GM10248 (cell line): ENCODE results near the gene NNMT.

ENCODE experiments used
- CTCF ChIA-PET: fragments of 300-600 bp; sonication (Branson Sonifier 250); formaldehyde crosslinking; extraction: SDS; loops from one replicate; lab custom pipeline; 2021; ENCODE audit warnings: antibody characterized with exemption; lab: Yijun Ruan, JAX
- POLR2A ChIA-PET: fragments of 350-650 bp; sonication (Branson Sonifier 250); formaldehyde crosslinking; extraction: SDS; loops from one replicate; lab custom pipeline; 2020; ENCODE audit warnings: antibody characterized with exemption; lab: Yijun Ruan, JAX
- DNase-seq: peaks from one replicate; pipeline ENCODE4 v3.0.0; 2012; ENCODE audit errors: extremely low spot score
- TF ChIP-seq, protein P1 (sequence below): IDR thresholded peaks from 2 replicates; pipeline ENCODE4 v1.5.1; 2012; ENCODE audit warnings: mild to moderate bottlenecking, low read depth; ENCODE audit errors: extremely low read depth, missing control alignments, control extremely low read depth

The NNMT gene

DNA sequence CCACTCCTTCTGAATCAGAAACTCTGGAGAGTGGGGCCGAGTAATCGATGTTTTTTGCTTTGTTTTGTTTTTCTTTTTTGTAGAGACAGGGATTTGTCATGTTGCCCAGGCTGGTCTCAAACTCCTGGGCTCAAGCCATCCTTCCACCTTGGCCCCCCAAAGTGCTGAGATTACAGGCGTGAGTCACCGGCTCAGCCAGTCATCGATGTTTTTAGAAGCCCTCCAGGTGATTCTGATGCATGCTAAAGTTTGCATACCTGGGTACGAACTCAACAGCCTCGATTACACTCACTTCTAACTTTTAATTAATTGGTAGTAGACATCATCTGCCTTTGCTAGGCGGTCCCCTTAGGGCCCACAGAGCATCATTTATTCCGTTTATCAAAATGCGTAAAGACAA is 53.8 kb downstream of the NNMT start:
- no peak for DNase-seq
- ChIA-PET POLR2A (no interaction called here), CTCF (no interaction called here)
- TF ChIP-seq, protein P1, sequence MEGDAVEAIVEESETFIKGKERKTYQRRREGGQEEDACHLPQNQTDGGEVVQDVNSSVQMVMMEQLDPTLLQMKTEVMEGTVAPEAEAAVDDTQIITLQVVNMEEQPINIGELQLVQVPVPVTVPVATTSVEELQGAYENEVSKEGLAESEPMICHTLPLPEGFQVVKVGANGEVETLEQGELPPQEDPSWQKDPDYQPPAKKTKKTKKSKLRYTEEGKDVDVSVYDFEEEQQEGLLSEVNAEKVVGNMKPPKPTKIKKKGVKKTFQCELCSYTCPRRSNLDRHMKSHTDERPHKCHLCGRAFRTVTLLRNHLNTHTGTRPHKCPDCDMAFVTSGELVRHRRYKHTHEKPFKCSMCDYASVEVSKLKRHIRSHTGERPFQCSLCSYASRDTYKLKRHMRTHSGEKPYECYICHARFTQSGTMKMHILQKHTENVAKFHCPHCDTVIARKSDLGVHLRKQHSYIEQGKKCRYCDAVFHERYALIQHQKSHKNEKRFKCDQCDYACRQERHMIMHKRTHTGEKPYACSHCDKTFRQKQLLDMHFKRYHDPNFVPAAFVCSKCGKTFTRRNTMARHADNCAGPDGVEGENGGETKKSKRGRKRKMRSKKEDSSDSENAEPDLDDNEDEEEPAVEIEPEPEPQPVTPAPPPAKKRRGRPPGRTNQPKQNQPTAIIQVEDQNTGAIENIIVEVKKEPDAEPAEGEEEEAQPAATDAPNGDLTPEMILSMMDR, result no peak

GRCh38 chr11:114353443-114353842 is 57.2 kb downstream of the NNMT start:
- CTCF ChIA-PET, result no interaction called here
- POLR2A ChIA-PET, result no interaction called here
- DNase-seq, result no peak

DNA sequence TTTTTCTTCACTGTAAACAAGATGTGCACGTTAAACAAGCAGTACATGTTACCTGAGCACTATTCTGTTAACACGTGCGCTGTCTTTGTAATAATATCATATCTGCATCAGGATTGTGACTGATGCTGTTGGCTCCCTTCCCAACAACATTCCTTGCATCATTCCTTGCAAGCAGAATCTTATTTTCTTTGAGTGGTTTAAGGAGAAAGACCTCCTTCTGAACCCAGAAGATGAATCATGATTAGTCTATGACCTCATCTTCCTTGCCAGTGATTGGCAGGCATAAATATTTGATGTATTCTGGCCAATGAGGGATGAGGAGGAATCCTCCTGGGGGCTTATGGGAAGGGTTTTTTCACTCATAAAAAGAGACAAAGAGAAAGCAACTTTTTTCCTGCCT is 57.9 kb downstream of the NNMT start:
- POLR2A ChIA-PET, result no interaction called here
- no peak for DNase-seq
- TF ChIP-seq, protein P1, result no peak
- CTCF ChIA-PET, result no interaction called here

More at GRCh38 chr11:114353443-114353842, 57.2 kb downstream of the NNMT start:
- TF ChIP-seq, protein P1, result no peak

DNA sequence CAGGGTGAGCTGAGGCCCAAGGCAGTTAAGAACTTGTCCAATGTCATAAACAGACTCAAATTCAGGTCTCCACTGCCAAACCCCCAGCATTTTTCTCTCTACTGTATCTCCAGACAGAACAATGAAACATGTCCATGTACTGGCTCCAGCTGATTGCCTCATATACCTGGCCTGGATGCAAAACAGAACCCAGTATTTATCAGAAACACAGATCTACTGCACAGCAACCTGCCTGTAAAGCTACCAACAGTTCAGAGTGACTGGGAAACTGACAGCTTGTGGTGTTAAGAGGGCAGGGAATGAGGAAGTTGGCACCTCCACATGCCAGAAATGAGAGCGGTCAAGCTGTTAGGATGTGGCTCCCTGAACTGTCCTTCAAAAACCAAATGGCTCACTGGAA is 62.5 kb downstream of the NNMT start:
- no peak for DNase-seq
- CTCF ChIA-PET, result interaction anchor here (1.3 kb wide), 1 partner anchor 18 kb away, joined by 3 read pairs; no protein-coding TSS in a partner anchor
- POLR2A ChIA-PET, result no interaction called here
- TF ChIP-seq, protein P1, result no peak

- ChIA-PET CTCF (no interaction called here), POLR2A (no interaction called here)
- TF ChIP-seq, protein P1, result no peak
- no peak for DNase-seq
Measured at GRCh38 chr11:114359342-114359741, 63.1 kb downstream of the NNMT start.

DNA sequence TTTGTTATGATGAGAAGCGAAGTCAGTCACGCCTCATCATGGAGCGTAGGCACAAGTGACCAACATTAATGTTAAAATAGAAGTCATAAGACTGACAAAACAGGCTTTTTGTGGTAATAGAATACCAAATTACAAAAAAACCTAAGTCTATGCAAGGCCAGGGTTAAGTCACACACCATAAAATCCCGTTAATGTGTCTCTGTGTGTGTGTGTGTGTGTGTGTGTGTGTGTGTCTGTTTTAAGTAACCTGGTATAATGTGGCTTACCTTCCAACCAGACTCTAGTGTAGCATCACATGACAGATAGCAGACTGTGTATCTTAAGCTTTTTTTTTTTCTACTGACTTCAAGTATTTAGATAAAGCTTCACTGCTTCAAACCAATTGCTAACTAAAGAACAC is 66.1 kb downstream of the NNMT start:
- ChIA-PET CTCF (interaction anchor here (1.2 to 1.6 kb wide), 2 partner anchors 14 to 18 kb away, joined by 3 to 4 read pairs; no protein-coding TSS in a partner anchor), POLR2A (no interaction called here)
- DNase-seq, result no peak
- TF ChIP-seq, protein P1, result no peak
